ENCODE data around the gene VPS33B. TPM values are rescaled to one million over a fixed set of nuclear protein-coding genes. Genes with fewer than 3 reads are reported as not detected.

The VPS33B gene
- total and polyA plus RNA-seq, 2 experiments from 2014 or later: 8.8 to 15.2 TPM

DNA sequence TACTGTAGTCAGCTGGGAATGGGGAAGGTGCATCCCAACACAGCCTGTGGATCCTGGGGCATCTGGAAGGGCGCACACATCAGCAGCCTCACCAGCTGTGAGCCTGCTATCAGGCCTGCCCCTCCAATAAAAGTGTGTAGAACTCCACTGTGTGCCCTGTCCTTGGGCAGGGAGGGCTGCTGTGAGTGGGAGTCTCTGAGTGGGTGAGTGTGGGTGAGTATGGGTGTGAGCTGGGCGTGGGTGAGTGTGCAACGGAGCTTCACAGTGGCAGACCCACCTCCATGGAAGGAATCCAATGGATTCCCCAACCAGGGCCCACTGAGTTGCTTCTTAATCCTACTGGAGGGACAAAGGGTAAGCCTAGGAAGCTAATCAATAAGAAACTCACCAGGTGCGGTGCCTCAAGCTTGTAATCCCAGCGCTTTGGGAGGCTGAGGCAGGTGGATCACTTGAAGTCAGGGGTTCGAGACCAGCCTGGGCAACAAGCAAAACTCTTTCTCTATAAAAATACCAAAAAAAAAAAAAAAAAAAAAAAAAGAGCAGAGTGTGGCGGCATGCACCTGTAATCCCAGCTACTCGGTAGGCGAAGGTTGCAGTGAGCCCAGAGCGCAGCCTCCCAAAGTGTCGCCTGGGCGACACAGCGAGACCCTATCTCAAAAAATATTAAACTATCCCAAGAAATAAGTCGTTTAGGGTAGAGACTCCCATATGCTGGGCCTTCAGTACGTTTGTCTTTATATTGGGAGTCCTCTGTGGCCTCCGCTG is 68.3 kb downstream of the VPS33B start:
- peak overlapping the region; percentile 75; the same call in 1 of the 2 replicates for H3K4me3 ChIP-seq
- H3K27ac ChIP-seq (ENCODE audit: low read depth): no peak overlapping the region
- H3K9me2 ChIP-seq (ENCODE audit: insufficient read depth): no peaks in the 10 kb centered on the region
- H3K4me1 ChIP-seq (ENCODE audit: insufficient read depth): peaks cover 13% of the 10 kb centered on the region
- no peak for TF ChIP-seq EZH2 (IDR thresholded peaks at IDR 0.05; ENCODE audit: low read depth, unreplicated experiment)
- H2AFZ ChIP-seq: no peak overlapping the region
- Mint-ChIP-seq H3K27me3 (ENCODE audit: insufficient read depth, low read depth, poor library complexity) (peaks cover 16% of the 10 kb centered on the region), H3K27ac (no peak overlapping the region), H3K4me1 (peaks cover 10% of the 10 kb centered on the region), H3K4me3 (peak overlapping the region; percentile 83), H3K36me3 (ENCODE audit: low read depth) (peaks cover 40% of the 10 kb centered on the region), H3K9me3 (no peaks in the 10 kb centered on the region; the same call in 2 of the 3 replicates)
- H3K4me2 ChIP-seq: peak overlapping the region; percentile 84; the same call in 1 of the 2 replicates
- H3K36me3 ChIP-seq (ENCODE audit: insufficient read depth): peaks cover 7% of the 10 kb centered on the region; the same call in 1 of the 2 replicates
- H3F3A ChIP-seq (replicated peaks; ENCODE audit: low read depth): peaks cover 17% of the 10 kb centered on the region; the same call in 1 of the 2 replicates
- no peak for DNase-seq (ENCODE audit: low spot score)
- no peak for ATAC-seq
- H3K27me3 ChIP-seq (ENCODE audit: insufficient read depth): no peaks in the 10 kb centered on the region
- no peaks in the 10 kb centered on the region for H3K79me2 ChIP-seq (replicated peaks; ENCODE audit: insufficient read depth)
- no peaks in the 10 kb centered on the region for H4K20me1 ChIP-seq (replicated peaks; ENCODE audit: insufficient read depth)

DNA sequence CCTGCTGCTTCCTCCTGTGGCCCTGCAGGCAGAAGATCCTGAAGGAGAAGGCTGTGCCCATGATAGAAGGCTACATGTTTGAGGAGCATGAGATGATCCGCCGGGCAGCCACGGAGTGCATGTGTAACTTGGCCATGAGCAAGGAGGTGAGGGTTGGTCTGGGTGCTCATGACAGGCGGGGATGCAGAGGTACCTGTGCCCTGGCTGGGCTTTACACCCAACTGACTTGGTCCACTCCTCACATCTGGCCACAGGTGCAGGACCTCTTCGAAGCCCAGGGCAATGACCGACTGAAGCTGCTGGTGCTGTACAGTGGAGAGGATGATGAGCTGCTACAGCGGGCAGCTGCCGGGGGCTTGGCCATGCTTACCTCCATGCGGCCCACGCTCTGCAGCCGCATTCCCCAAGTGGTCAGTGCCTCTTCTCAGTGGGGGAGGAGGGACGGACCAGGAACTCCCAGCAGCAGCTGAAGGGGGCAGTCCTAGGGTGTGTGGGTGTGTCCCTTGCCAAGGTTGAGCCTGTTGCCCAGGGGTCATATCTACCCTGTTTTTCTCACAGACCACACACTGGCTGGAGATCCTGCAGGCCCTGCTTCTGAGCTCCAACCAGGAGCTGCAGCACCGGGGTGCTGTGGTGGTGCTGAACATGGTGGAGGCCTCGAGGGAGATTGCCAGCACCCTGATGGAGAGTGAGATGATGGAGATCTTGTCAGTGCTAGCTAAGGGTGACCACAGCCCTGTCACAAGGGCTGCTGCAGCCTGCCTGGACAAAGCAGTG is 69.3 kb downstream of the VPS33B start:
- no peak for TF ChIP-seq ZNF114 (CRISPR knock-in tag; IDR thresholded peaks at IDR 0.05)
- TF ChIP-seq ZNF331 (CRISPR knock-in tag; IDR thresholded peaks at IDR 0.05; ENCODE audit: low read depth): no peak
- no peak for TF ChIP-seq NANOG (IDR thresholded peaks at IDR 0.05; ENCODE audit: borderline replicate concordance)
- TF ChIP-seq JUNB (IDR thresholded peaks at IDR 0.05; ENCODE audit: unreplicated experiment): no peak
- no peak for DNase-seq (ENCODE audit: low spot score)
- ATAC-seq: no peak
- Histone ChIP-seq H3K4me1 (ENCODE audit: insufficient read depth) (peaks cover 13% of the 10 kb centered on the region), H3F3A (replicated peaks; ENCODE audit: low read depth) (peaks cover 17% of the 10 kb centered on the region; the same call in 1 of the 2 replicates), H3K36me3 (ENCODE audit: insufficient read depth) (peaks cover 7% of the 10 kb centered on the region; the same call in 1 of the 2 replicates), H3K9me2 (ENCODE audit: insufficient read depth) (no peaks in the 10 kb centered on the region), H3K4me2 (no peak overlapping the region), H2AFZ (no peak overlapping the region), H3K27ac (ENCODE audit: low read depth) (no peak overlapping the region), H4K20me1 (replicated peaks; ENCODE audit: insufficient read depth) (no peaks in the 10 kb centered on the region), H3K27me3 (ENCODE audit: insufficient read depth) (no peaks in the 10 kb centered on the region), H3K4me3 (no peak overlapping the region), H3K79me2 (replicated peaks; ENCODE audit: insufficient read depth) (no peaks in the 10 kb centered on the region)
- H3K27ac Mint-ChIP-seq: no peak overlapping the region
- H3K36me3 Mint-ChIP-seq (ENCODE audit: low read depth): peaks cover 48% of the 10 kb centered on the region
- H3K4me1 Mint-ChIP-seq: peaks cover 10% of the 10 kb centered on the region
- no peaks in the 10 kb centered on the region; the same call in 2 of the 3 replicates for H3K9me3 Mint-ChIP-seq
- H3K27me3 Mint-ChIP-seq (ENCODE audit: insufficient read depth, low read depth, poor library complexity): peaks cover 15% of the 10 kb centered on the region
- no peak overlapping the region; the same call in 2 of the 3 replicates for H3K4me3 Mint-ChIP-seq

DNA sequence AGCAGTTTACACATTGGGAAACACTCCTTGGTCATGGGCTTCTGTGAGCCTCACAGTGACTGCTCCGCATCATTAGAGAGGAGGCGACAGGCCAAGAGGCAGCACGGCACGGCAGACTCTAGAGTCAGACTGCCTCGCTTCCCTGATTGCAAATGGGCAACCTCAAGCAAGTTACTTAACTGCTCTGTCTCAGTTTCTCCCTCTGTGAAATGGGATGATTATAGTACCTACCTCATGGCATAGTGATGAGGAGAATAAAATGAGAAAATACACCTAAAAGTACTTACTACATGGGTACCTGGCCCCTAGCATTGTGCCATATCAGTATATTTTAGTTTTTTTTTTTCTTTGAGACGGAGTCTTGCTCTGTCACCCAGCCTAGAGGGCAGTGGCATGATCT is 71.7 kb downstream of the VPS33B start:
- DNase-seq (ENCODE audit: low spot score) (no peak), ATAC-seq (no peak)
- H3K9me3 Mint-ChIP-seq: no peaks in the 10 kb centered on the region; the same call in 2 of the 3 replicates
- H3F3A ChIP-seq (replicated peaks; ENCODE audit: low read depth): peaks cover 10% of the 10 kb centered on the region; the same call in 1 of the 2 replicates
- no peak overlapping the region for H2AFZ ChIP-seq
- no peak overlapping the region for H3K4me2 ChIP-seq
- no peak overlapping the region for H3K4me3 Mint-ChIP-seq
- peaks cover 9% of the 10 kb centered on the region for H3K27me3 Mint-ChIP-seq (ENCODE audit: insufficient read depth, low read depth, poor library complexity)
- no peaks in the 10 kb centered on the region for H4K20me1 ChIP-seq (replicated peaks; ENCODE audit: insufficient read depth)
- no peaks in the 10 kb centered on the region for H3K79me2 ChIP-seq (replicated peaks; ENCODE audit: insufficient read depth)
- H3K27me3 ChIP-seq (ENCODE audit: insufficient read depth): no peaks in the 10 kb centered on the region
- H3K4me1 ChIP-seq (ENCODE audit: insufficient read depth): peaks cover 2% of the 10 kb centered on the region
- H3K27ac ChIP-seq (ENCODE audit: low read depth): no peak overlapping the region
- no peaks in the 10 kb centered on the region for H3K9me2 ChIP-seq (ENCODE audit: insufficient read depth)
- H3K36me3 ChIP-seq (ENCODE audit: insufficient read depth): peaks cover 7% of the 10 kb centered on the region; the same call in 1 of the 2 replicates
- peaks cover 65% of the 10 kb centered on the region for H3K36me3 Mint-ChIP-seq (ENCODE audit: low read depth)
- H3K4me3 ChIP-seq: no peak overlapping the region
- no peaks in the 10 kb centered on the region; the same call in 2 of the 3 replicates for H3K4me1 Mint-ChIP-seq
- H3K27ac Mint-ChIP-seq: no peak overlapping the region
- TF ChIP-seq, protein P1, sequence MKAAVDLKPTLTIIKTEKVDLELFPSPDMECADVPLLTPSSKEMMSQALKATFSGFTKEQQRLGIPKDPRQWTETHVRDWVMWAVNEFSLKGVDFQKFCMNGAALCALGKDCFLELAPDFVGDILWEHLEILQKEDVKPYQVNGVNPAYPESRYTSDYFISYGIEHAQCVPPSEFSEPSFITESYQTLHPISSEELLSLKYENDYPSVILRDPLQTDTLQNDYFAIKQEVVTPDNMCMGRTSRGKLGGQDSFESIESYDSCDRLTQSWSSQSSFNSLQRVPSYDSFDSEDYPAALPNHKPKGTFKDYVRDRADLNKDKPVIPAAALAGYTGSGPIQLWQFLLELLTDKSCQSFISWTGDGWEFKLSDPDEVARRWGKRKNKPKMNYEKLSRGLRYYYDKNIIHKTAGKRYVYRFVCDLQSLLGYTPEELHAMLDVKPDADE (IDR thresholded peaks at IDR 0.05): no peak
- TF ChIP-seq, protein P2, sequence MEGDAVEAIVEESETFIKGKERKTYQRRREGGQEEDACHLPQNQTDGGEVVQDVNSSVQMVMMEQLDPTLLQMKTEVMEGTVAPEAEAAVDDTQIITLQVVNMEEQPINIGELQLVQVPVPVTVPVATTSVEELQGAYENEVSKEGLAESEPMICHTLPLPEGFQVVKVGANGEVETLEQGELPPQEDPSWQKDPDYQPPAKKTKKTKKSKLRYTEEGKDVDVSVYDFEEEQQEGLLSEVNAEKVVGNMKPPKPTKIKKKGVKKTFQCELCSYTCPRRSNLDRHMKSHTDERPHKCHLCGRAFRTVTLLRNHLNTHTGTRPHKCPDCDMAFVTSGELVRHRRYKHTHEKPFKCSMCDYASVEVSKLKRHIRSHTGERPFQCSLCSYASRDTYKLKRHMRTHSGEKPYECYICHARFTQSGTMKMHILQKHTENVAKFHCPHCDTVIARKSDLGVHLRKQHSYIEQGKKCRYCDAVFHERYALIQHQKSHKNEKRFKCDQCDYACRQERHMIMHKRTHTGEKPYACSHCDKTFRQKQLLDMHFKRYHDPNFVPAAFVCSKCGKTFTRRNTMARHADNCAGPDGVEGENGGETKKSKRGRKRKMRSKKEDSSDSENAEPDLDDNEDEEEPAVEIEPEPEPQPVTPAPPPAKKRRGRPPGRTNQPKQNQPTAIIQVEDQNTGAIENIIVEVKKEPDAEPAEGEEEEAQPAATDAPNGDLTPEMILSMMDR (conservative IDR thresholded peaks at IDR 0.05; ENCODE audit: low read depth in 2 of 2): no peak
- TF ChIP-seq POLR2AphosphoS5 (IDR thresholded peaks at IDR 0.05; ENCODE audit: low read depth) (no peak), ZNF114 (CRISPR knock-in tag; IDR thresholded peaks at IDR 0.05) (no peak), EZH2phosphoT487 (IDR thresholded peaks at IDR 0.05; ENCODE audit: unreplicated experiment) (no peak), NANOG (IDR thresholded peaks at IDR 0.05; ENCODE audit: borderline replicate concordance) (no peak)

Data from GM23338 (cell line).